ENCODE data around the gene SYNE2.

SYNE2 gene

GRCh38 chr14:63952933-63953437, 100.2 kb downstream of the SYNE2 start:
- no peak for DNase-seq

DNA sequence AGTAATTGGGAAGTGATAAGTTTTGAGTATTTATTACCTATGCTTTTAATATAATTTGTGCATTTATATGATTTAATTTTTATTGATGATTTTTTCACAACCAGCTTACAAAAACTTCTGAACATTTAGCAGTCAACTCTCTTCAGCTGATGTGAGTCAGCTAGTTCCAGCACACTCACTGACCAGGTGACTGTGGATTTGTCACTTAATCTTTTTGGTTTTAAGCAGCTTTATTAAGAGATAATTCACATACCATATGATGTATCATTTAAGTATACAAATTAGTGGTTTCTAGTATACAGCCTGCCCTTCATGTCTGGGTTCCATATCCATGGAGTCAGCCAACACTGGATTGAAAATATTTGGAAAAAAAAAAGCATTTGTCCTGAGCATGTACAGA, 103.5 kb downstream of the SYNE2 start:
- DNase-seq = no peak

DNA sequence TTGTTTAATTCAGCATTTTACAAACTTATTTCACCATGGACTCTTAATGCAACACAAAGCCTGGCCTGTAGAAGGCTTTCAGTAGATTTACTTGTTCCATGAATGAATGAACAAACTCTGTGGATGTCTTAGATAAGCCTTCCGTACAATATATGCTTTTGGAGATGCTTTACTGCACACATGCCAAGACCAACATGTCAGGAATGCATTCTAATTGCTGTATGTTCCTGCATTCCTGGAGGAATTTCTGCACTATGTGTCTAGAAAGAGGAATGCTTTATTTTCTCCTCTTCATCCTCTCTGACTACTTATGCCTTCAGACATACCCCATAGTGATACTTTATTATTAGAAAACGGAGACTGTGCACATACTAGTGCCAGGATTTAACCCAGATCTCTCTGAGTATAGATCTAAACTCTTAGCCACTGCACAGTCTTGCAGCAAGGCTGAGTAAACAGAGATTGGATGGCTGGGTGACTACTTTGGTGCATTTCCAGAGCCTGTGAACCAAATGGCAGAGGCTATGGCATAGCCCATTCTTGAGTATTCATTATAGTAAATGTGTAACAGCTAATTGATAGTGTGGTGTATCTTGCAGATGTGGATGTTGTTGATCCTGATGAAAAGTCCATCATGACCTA, 108.2 kb downstream of the SYNE2 start:
- no peak for DNase-seq

DNA sequence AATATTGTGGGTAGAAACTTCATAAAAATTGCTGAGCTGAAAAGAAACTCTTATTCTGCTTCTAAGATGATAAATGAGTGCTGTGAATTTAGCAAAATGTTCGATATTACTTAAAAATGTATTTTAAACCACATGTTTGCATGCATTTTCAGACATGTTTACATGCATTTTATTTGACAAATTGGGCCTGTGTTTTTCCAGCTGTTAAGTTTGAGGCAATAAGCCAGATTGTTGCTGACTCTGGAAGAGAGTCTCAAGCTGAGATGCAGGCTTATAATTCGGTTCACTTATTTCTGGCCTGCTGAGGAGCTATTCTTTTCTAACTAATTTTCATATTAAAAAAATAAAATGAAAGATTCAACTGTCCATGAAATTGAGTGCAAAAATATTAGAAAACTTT, 110.1 kb downstream of the SYNE2 start:
- DNase-seq = no peak

- DNase-seq = no peak
Observed at GRCh38 chr14:63963439-63963838, 110.6 kb downstream of the SYNE2 start.

DNA sequence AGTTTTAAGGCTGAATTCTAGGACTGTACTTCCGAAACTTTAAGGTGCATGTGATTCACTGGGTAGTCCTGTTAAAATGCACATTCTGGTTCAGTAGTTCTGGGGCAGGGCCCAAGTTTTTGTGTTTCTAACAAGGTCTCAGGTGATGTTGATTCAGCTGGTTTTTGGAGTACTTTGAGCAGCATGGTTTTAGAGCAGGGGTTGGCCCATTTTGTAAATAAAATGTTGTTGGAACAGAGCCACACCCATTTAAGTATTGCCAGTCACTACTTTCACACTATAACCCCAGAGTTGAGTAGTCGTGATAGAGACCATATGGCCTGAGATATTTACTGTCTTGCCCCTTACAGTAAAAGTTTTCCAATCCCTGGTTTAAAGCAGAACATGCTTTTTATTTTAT, 111.3 kb downstream of the SYNE2 start:
- no peak for DNase-seq

DNA sequence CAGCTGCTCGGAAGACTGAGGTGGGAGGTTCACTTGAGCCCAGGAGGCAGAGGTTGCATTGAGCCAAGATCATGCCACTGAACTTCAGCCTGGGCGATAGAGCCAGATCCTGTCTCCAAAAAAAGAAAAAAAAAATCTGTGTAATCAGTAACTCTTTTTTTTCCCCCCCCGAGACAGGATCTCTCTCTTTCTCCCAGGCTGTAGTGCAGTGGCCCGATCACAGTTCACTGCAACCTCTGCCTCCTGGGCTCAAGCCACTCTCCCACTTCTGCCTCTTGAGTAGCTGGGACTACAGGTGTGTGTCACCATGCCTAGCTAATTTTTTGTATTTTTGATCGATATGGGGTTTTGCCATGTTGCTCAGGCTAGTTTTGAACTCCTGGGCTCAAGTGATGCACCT, 113.6 kb downstream of the SYNE2 start:
- DNase-seq = no peak

DNA sequence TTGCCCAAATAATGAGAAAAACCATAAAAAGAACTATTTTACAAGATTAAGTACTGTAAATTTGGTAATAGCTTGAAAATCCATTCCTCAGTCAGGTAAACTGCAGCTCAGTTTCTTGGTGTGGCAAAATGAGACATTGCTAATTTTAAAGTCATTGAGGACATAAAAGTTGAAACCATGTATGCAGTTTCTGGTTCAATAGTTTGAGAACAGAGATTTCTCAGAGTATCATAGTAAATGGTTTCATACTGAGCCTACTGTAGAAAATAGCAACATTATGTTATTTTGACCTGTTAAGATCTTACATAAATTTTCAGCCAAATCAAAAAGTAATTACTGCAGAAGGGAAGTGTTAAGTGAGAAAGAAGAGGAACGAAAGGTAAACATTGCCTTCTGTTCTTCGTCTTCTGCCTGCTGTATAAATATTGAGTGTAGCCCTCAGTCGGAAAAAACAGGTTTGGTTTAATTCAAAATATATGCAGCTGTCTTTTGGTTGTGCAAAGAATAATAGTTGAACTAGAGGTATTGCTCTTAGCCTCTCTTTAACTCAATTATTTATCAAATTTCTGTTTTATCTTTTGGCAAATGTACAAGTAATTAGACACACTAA, 119.6 kb downstream of the SYNE2 start:
- no peak for DNase-seq

- no peak for DNase-seq
Observed at GRCh38 chr14:63974176-63974575, 121.4 kb downstream of the SYNE2 start.

GRCh38 chr14:63981569-63981968, 128.8 kb downstream of the SYNE2 start:
- no peak for DNase-seq

DNA sequence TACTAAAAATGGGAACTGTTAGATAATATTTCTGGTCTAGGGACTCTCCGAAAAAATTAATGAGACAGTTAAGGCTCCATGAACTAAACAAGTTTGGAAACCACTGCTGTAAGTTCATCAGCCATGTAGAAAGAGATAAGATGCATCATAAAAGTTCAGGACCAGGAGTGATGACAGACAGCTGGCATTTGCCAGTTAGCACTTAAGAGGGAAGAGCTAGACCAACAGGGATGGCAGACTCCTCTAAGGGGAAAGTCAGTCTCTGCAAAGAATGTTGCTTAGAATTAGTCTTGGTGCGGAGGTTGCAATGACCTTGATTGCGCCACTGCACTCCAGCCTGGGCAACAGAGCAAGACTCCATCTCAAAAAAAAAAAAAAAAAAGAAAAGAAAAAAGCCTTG, 129.4 kb downstream of the SYNE2 start:
- DNase-seq = no peak

GRCh38 chr14:63982629-63983028, 129.8 kb downstream of the SYNE2 start:
- no peak for DNase-seq

- no peak for DNase-seq
Observed at GRCh38 chr14:63986789-63987533, 134.2 kb downstream of the SYNE2 start.

DNA sequence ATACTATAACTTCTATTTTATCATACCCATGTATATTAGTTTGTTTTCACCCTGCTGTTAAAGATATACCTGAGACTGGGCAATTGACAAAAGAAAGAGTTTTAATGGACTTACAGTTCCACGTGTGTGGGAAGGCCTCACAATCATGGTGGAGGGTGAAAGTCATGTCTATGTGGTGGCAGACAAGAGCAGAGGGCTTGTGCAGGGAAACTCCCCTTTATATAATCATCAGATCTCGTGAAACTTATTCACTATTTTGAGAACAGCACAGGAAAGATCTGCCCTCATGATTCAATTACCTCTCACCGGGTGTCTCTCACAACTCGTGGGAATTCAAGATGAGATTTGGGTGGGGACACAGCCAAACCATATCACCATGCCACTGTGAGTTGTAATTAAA, 135.8 kb downstream of the SYNE2 start:
- DNase-seq = no peak

DNA sequence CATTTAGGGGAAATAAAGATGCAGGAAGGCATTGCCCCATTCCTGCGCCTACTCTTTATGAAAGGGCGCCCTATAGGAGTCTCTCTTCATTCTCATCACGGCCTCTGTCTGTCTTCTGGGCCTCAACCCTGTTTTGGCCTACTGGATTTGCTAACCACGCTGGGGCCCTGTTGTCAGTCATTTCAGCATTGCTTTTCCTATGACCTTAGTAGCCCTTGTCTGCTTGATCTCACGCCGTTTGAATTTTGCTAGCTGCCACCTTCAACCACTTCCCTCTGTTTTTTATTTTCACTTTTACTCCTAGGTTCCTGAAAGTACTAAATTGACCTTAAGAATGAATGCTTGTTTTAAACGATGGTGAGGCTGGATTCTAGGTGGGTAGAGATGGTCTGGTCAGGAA, 139.0 kb downstream of the SYNE2 start:
- DNase-seq = no peak

DNA sequence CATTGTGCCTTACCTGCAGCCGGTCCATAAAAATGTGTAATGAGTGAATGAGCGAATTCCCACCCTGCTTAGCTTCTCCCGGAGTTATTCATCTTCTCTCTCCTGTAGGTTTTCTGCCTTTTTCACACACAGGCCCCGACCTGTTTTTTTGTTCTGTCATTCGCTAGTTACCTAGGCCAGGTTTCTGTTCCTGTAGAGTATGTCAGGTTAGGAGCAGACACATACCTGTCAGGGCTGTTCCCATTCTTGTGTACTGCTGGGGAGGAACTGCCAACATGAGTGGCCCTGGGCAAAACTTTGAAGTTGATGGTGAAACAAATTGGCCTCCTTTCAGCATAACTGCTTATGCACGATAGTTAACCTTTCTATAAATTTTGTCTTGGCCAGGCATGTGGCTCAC, 140.1 kb downstream of the SYNE2 start:
- no peak for DNase-seq

DNA sequence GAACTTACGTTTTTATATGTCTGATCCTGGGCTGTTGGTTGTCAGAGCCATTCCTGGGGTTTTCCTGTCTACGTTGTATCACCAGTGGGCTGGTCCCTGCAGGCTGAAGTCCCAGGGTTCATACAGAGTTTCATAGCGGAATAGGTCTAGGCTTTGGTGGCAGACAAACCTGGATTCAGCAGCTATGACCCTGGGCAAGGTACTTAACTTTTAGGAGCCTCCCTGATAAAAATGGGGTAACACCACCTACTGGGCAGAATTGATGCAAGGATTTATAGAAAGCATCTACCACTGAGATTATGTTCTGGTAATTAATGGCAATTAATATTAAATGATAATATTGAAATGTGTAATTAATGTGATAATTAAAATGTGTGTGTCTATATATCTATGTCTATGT, 141.2 kb downstream of the SYNE2 start:
- DNase-seq = no peak

- DNase-seq = no peak
Observed at GRCh38 chr14:63995285-63995684, 142.5 kb downstream of the SYNE2 start.

- no peak for DNase-seq
Observed at GRCh38 chr14:63996016-63996415, 143.2 kb downstream of the SYNE2 start.

GRCh38 chr14:63996625-63997220, 143.9 kb downstream of the SYNE2 start:
- no peak for DNase-seq

GRCh38 chr14:64000749-64001148, 147.9 kb downstream of the SYNE2 start:
- DNase-seq = no peak

GRCh38 chr14:64005822-64006221, 153.0 kb downstream of the SYNE2 start:
- DNase-seq = no peak
